ENCODE results near the gene PTPN18. TPM values are rescaled to one million over a fixed set of nuclear protein-coding genes. Genes with fewer than 3 reads are reported as not detected.
"Not testable (repeated sequence)": the region's sequence is repeated elsewhere in the genome, so short reads cannot be mapped to it uniquely, and the experiment has no call there.

Gene PTPN18
- total RNA-seq, 1 donor from 2014 or later: 26.0 TPM

DNA sequence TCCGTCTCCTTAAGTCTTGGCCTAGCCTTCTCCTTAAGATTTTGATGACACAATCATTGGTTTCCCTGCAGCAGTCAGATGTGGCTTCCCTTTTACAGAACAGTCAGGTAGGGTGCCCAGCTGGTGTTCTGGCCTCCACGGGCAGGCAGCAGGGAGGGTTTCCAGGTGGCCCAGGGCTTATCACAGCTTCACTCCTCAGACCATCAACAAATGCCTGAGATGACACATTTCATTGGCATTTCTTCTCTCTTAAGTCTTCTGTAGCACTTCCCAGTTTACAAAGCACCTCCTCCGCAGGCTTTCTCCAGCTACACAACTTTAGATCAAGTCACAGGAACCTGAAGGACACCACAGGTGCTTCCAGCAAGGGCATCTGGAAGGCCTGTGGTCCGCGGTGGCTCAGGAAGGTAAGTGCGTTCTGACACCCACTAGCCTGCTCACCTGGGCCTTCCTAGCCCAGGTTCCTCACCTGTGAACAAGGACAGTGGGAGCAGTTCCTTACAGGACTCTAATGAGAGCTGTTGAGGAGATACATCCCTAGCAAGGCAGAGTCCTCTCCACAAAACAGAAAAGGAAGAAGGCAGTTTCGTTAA lies 37.6 kb downstream of the PTPN18 start:
- peak overlapping the region; percentile 12 for H3K27ac Mint-ChIP-seq (ENCODE audit: unreplicated experiment)
- H3K4me3 Mint-ChIP-seq (ENCODE audit: unreplicated experiment): no peak overlapping the region
- no peak for DNase-seq (ENCODE audit: low spot score)
- peaks cover 5% of the 10 kb centered on the region for H3K27me3 Mint-ChIP-seq (ENCODE audit: low read depth)
- no peaks in the 10 kb centered on the region for H3K36me3 Mint-ChIP-seq (ENCODE audit: low read depth)
- H3K9me3 Mint-ChIP-seq (ENCODE audit: low read depth): peaks cover 2% of the 10 kb centered on the region
- H3K4me1 Mint-ChIP-seq (ENCODE audit: low read depth): peaks cover 19% of the 10 kb centered on the region
- no peak for TF ChIP-seq CTCF (IDR thresholded peaks at IDR 0.05)

- not testable (repeated sequence) for H3K36me3 Mint-ChIP-seq (ENCODE audit: low read depth); H3K27me3 Mint-ChIP-seq (ENCODE audit: low read depth)
Measured at GRCh38 chr2:130406280-130406679, 50.4 kb downstream of the PTPN18 start.

GRCh38 chr2:130416693-130417092 lies 60.8 kb downstream of the PTPN18 start:
- DNase-seq (ENCODE audit: low spot score); H3K36me3 Mint-ChIP-seq (ENCODE audit: low read depth): not testable (repeated sequence)

More at GRCh38 chr2:130406280-130406679, 50.4 kb downstream of the PTPN18 start:
- not testable (repeated sequence) for H3K9me3 Mint-ChIP-seq (ENCODE audit: low read depth); H3K4me1 Mint-ChIP-seq (ENCODE audit: low read depth); DNase-seq (ENCODE audit: low spot score); H3K27ac Mint-ChIP-seq (ENCODE audit: unreplicated experiment); H3K4me3 Mint-ChIP-seq (ENCODE audit: unreplicated experiment)

GRCh38 chr2:130418845-130419244 lies 63.0 kb downstream of the PTPN18 start:
- H3K9me3 Mint-ChIP-seq (ENCODE audit: low read depth); H3K27ac Mint-ChIP-seq (ENCODE audit: unreplicated experiment); H3K36me3 Mint-ChIP-seq (ENCODE audit: low read depth); DNase-seq (ENCODE audit: low spot score); H3K27me3 Mint-ChIP-seq (ENCODE audit: low read depth); H3K4me3 Mint-ChIP-seq (ENCODE audit: unreplicated experiment); H3K4me1 Mint-ChIP-seq (ENCODE audit: low read depth): not testable (repeated sequence)

More at GRCh38 chr2:130416693-130417092, 60.8 kb downstream of the PTPN18 start:
- H3K27me3 Mint-ChIP-seq (ENCODE audit: low read depth); H3K4me1 Mint-ChIP-seq (ENCODE audit: low read depth); H3K4me3 Mint-ChIP-seq (ENCODE audit: unreplicated experiment); H3K9me3 Mint-ChIP-seq (ENCODE audit: low read depth); H3K27ac Mint-ChIP-seq (ENCODE audit: unreplicated experiment): not testable (repeated sequence)
- TF ChIP-seq CTCF (IDR thresholded peaks at IDR 0.05): peak; percentile 9

Other genes starting within 250 kb of the PTPN18 start
- 8.4 TPM in 2 of 3 replicates, not detected in the other for gene POTEF, start 226.8 kb upstream of the PTPN18 start, total RNA-seq
- gene CCDC74B, start 210.9 kb upstream of the PTPN18 start, total RNA-seq: 1.0 to 3.0 TPM (median 1.2 TPM) in 3 replicates
- gene SMPD4, start 174.5 kb upstream of the PTPN18 start, total RNA-seq: 50.7 to 67.1 TPM (median 58.3 TPM) in 3 replicates
- gene MZT2B, start 173.8 kb upstream of the PTPN18 start, total RNA-seq: 255 to 269 TPM (median 260 TPM) in 3 replicates
- not detected in 3 replicates for gene TUBA3E, start 157.6 kb upstream of the PTPN18 start, total RNA-seq
- gene IMP4, start 13.2 kb upstream of the PTPN18 start, total RNA-seq: 43.5 to 50.1 TPM (median 48.4 TPM) in 3 replicates
- gene POTEI, start 153.3 kb downstream of the PTPN18 start, total RNA-seq: 0.07 to 1.2 TPM (median 1.0 TPM) in 3 replicates
- gene CFC1B, start 165.2 kb downstream of the PTPN18 start, total RNA-seq: not detected in 3 replicates
- gene CFC1, start 243.5 kb downstream of the PTPN18 start, total RNA-seq: not detected in 3 replicates

Data from chondrocyte (in vitro differentiated cells).